ENCODE data around the gene AFG1L.
A peak's percentile ranks its signal among the peaks of the same experiment; 100 is the strongest.

AFG1L gene

DNA sequence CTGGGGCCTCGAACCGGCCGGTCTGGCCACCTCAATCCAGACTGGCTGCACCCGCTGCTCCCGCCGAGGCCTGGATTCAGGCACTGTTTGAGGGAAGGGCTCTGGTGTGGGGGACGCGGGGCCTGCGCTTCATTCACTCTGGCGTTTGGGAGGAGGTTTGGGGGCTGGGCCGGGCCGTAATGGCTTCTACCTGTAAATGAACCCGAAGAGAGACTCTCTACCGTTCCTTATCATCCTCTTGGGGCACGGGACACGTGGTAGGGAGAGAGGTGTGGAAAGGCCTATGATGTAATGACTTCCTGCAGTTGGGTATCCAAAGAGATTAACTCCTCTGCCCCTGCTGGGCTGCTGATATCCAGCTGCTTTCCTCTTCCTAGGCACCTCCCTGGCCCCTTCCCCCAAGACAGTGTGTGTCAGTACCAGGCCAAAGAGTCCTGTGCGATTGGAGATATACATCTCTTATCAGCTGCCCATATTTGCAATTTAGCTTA is 267.7 kb downstream of the AFG1L start:
- Histone ChIP-seq H4K20me1 (ENCODE audit: insufficient read depth) (peaks cover 28% of the 10 kb centered on the region), H3K9ac (peak overlapping the region; percentile 94), H3K27ac (peak overlapping the region; percentile 91), H3K4me3 (IDR thresholded peaks at IDR 0.05; ENCODE audit: insufficient read depth, low read depth, low read length) (no peak overlapping the region), H3K36me3 (ENCODE audit: insufficient read depth) (peaks cover 15% of the 10 kb centered on the region; the same call in 1 of the 2 replicates), H3K4me2 (peak overlapping the region; percentile 86), H2AFZ (ENCODE audit: low read depth) (no peak overlapping the region), H3K27me3 (ENCODE audit: insufficient read depth, low read depth) (no peaks in the 10 kb centered on the region), H3K79me2 (ENCODE audit: insufficient read depth, low read depth) (peaks cover 62% of the 10 kb centered on the region), H3K4me1 (ENCODE audit: low read depth, poor library complexity, severe bottlenecking) (peaks cover 29% of the 10 kb centered on the region)
- TF ChIP-seq, protein P1, sequence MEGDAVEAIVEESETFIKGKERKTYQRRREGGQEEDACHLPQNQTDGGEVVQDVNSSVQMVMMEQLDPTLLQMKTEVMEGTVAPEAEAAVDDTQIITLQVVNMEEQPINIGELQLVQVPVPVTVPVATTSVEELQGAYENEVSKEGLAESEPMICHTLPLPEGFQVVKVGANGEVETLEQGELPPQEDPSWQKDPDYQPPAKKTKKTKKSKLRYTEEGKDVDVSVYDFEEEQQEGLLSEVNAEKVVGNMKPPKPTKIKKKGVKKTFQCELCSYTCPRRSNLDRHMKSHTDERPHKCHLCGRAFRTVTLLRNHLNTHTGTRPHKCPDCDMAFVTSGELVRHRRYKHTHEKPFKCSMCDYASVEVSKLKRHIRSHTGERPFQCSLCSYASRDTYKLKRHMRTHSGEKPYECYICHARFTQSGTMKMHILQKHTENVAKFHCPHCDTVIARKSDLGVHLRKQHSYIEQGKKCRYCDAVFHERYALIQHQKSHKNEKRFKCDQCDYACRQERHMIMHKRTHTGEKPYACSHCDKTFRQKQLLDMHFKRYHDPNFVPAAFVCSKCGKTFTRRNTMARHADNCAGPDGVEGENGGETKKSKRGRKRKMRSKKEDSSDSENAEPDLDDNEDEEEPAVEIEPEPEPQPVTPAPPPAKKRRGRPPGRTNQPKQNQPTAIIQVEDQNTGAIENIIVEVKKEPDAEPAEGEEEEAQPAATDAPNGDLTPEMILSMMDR (conservative IDR thresholded peaks at IDR 0.05; ENCODE audit: low read depth, low read length) = no peak

DNA sequence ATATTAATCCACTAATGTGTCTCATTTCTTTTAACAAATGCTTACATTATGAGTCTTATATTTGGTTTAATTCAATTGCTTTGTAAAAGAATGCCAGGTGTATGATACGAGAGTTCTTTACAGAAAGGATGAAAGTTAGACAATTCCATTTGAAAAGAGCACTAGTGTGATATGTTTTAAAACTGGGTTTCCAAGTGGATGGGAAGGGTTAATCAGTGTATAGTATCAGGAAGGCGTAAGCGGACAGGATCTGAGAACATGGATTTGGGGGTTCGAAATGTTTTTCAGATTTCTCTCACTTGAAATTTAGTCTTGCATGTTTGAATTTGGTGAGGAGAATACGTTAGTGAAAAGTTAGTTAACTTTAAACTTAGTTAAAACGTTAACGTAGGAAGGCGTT is 268.4 kb downstream of the AFG1L start:
- peak overlapping the region; percentile 94 for H3K9ac ChIP-seq
- H3K4me1 ChIP-seq (ENCODE audit: low read depth, poor library complexity, severe bottlenecking) = peaks cover 37% of the 10 kb centered on the region
- H4K20me1 ChIP-seq (ENCODE audit: insufficient read depth) = peaks cover 30% of the 10 kb centered on the region
- peaks cover 15% of the 10 kb centered on the region; the same call in 1 of the 2 replicates for H3K36me3 ChIP-seq (ENCODE audit: insufficient read depth)
- TF ChIP-seq, protein P1 (conservative IDR thresholded peaks at IDR 0.05; ENCODE audit: low read depth, low read length) = no peak
- H3K79me2 ChIP-seq (ENCODE audit: insufficient read depth, low read depth) = peaks cover 69% of the 10 kb centered on the region
- no peaks in the 10 kb centered on the region for H3K27me3 ChIP-seq (ENCODE audit: insufficient read depth, low read depth)
- peak overlapping the region; percentile 91 for H3K27ac ChIP-seq
- H3K4me2 ChIP-seq = peak overlapping the region; percentile 86
- no peak overlapping the region for H2AFZ ChIP-seq (ENCODE audit: low read depth)
- no peak overlapping the region for H3K4me3 ChIP-seq (IDR thresholded peaks at IDR 0.05; ENCODE audit: insufficient read depth, low read depth, low read length)

DNA sequence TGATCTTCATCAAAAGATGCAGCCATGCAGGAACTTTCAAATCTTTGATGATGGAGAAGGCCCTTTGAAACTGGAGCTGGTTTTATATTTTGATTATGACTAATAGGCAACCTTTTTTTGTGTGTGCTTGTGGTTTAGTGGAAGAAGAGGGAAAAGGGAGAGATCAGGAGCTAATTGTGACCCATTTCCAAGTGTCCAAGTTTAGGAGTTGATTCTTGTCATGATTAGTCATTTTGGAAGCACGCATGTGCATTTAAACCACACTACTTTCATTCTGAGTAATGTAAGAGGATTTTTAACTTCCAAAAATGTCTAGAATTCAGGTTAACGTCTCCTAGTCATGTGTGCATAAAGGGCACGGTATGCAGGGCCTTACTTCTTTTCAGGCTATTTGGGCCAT is 269.3 kb downstream of the AFG1L start:
- H4K20me1 ChIP-seq (ENCODE audit: insufficient read depth) = peaks cover 30% of the 10 kb centered on the region
- H3K4me1 ChIP-seq (ENCODE audit: low read depth, poor library complexity, severe bottlenecking) = peaks cover 46% of the 10 kb centered on the region
- peak overlapping the region; percentile 91 for H3K27ac ChIP-seq
- peaks cover 78% of the 10 kb centered on the region for H3K79me2 ChIP-seq (ENCODE audit: insufficient read depth, low read depth)
- peak overlapping the region; percentile 94 for H3K9ac ChIP-seq
- H3K4me2 ChIP-seq = peak overlapping the region; percentile 86
- H2AFZ ChIP-seq (ENCODE audit: low read depth) = no peak overlapping the region
- no peak overlapping the region for H3K4me3 ChIP-seq (IDR thresholded peaks at IDR 0.05; ENCODE audit: insufficient read depth, low read depth, low read length)
- TF ChIP-seq, protein P1 (conservative IDR thresholded peaks at IDR 0.05; ENCODE audit: low read depth, low read length) = no peak
- H3K27me3 ChIP-seq (ENCODE audit: insufficient read depth, low read depth) = no peaks in the 10 kb centered on the region
- H3K36me3 ChIP-seq (ENCODE audit: insufficient read depth) = peaks cover 15% of the 10 kb centered on the region; the same call in 1 of the 2 replicates

DNA sequence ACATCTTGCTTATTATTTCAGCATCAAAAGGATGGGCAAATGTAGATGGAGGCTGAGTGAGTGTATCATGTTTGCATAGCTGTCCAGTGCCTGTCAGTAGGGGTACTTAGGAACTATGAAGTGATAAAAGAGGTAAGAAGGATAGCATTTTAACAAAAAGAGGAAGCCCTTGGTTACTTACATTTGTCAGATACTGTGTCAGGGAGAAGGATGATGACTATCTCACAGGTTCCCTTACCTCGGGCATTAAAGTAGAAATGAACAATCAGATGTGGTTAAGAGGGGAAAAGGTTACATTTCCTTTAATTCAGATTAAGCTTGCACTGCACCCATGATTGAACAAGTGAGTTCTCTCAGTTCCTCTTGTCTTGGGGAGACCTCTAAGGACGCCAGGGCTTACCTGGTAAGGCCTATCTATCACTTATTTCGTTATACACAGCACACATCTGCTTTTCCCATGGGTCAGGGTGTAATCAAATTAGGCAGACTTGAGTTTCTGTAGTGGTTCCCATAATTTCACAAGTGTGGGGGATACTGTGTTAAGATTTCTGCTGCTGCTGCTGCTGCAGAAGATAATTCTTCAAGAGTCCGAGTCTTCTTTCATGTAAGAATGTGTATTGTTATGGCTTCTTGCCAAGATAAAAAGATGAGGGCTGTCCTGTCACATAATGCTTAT is 270.4 kb downstream of the AFG1L start:
- peak overlapping the region; percentile 86 for H3K4me2 ChIP-seq

More for the DNA sequence above, 270.4 kb downstream of the AFG1L start:
- peak overlapping the region; percentile 91 for H3K27ac ChIP-seq
- no peaks in the 10 kb centered on the region for H3K27me3 ChIP-seq (ENCODE audit: insufficient read depth, low read depth)
- H3K4me3 ChIP-seq (IDR thresholded peaks at IDR 0.05; ENCODE audit: insufficient read depth, low read depth, low read length) = no peak overlapping the region
- H4K20me1 ChIP-seq (ENCODE audit: insufficient read depth) = peaks cover 30% of the 10 kb centered on the region
- no peak overlapping the region for H2AFZ ChIP-seq (ENCODE audit: low read depth)
- peaks cover 54% of the 10 kb centered on the region for H3K4me1 ChIP-seq (ENCODE audit: low read depth, poor library complexity, severe bottlenecking)
- TF ChIP-seq, protein P1 (conservative IDR thresholded peaks at IDR 0.05; ENCODE audit: low read depth, low read length) = no peak
- H3K9ac ChIP-seq = peak overlapping the region; percentile 94
- H3K79me2 ChIP-seq (ENCODE audit: insufficient read depth, low read depth) = peaks cover 88% of the 10 kb centered on the region
- H3K36me3 ChIP-seq (ENCODE audit: insufficient read depth) = peaks cover 17% of the 10 kb centered on the region; the same call in 1 of the 2 replicates

All from KMS-11 (cell line).